ENCODE results near the gene BIRC7. TPM values are rescaled to one million over a fixed set of nuclear protein-coding genes. Genes with fewer than 3 reads are reported as not detected.

Gene BIRC7
- total and polyA plus RNA-seq, 2 donors (not counting 3 experiments of a cell fraction or from before 2014, with no cell fraction given) = not detected

DNA sequence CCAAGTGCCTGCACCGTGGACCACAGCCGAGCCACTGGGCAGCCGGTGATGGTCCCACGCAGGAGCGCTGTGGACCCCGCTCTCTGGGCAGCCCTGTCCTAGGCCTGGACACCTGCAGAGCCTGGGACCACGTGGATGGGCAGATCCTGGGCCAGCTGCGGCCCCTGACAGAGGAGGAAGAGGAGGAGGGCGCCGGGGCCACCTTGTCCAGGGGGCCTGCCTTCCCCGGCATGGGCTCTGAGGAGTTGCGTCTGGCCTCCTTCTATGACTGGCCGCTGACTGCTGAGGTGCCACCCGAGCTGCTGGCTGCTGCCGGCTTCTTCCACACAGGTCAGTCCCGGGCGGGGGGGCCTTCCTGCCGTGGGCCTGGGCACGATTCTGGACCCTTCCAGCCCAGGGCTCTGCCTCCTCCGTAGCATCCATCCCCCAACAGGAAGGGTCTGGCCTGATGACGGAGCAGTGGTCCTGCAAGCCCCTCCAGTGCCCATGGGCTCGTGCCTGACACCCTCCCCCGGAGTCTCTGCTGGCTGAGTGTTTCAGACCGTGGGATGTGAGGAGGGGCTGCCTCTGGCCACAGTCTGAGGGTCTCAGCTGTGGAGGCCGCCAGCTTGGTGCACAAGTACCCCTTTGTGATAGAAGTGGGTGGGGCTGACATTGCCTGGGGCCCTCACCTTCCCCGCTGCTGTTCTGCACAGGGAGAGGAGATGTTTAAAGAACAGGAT, 572 bp downstream of the BIRC7 start:
- Histone ChIP-seq H2AFZ (ENCODE audit: low read depth, low read length) (no peak overlapping the region), H3K9me1 (replicated peaks; ENCODE audit: control insufficient read depth, extremely low read depth, insufficient read depth, low read length) (no peaks in the 10 kb centered on the region), H4K20me1 (replicated peaks; ENCODE audit: control insufficient read depth, extremely low read depth, insufficient read depth, low read length) (no peaks in the 10 kb centered on the region), H3K27me3 (ENCODE audit: control insufficient read depth in 2 of 2, insufficient read depth in 2 of 2, low read length in 2 of 2) (no peaks in the 10 kb centered on the region), H3K79me2 (ENCODE audit: control insufficient read depth, insufficient read depth, low read length) (no peaks in the 10 kb centered on the region), H3K4me3 (replicated peaks in 1 of 3; ENCODE audit: insufficient read depth in 1 of 3, low read depth in 1 of 3, low read length in 3 of 3) (no peak overlapping the region), H3K9me3 (replicated peaks; ENCODE audit: control insufficient read depth, insufficient read depth, low read length) (no peaks in the 10 kb centered on the region), H3K4me1 (ENCODE audit: control insufficient read depth, extremely low read depth, insufficient read depth, low read length) (no peaks in the 10 kb centered on the region), H3K27ac (ENCODE audit: insufficient read depth, low read depth, low read length) (no peak overlapping the region), H3K36me3 (ENCODE audit: control insufficient read depth in 2 of 2, extremely low read depth in 1 of 2, insufficient read depth in 2 of 2, low read length in 2 of 2) (no peaks in the 10 kb centered on the region), H3K9ac (replicated peaks; ENCODE audit: extremely low read depth, insufficient read depth, low read length) (no peak overlapping the region), H3K4me2 (ENCODE audit: insufficient read depth, low read length) (no peak overlapping the region)
- dilution Hi-C loops (cut with MboI; ENCODE audit: extremely low pct_ligation_motif_present, low sequenced_read_pairs) (no loop called here), intact Hi-C loops (cut with micrococcal nuclease) (loop anchor here (5.0 kb wide), 1 partner anchor 36 kb away; the partner anchor contains the start of gene ARFGAP1)
- POLR2A ChIA-PET = no interaction called here
- BruUV-seq (replicated peaks) = no TSS peak
- no peak for TF ChIP-seq GATA2 (IDR thresholded peaks at IDR 0.05; ENCODE audit: insufficient read depth, insufficient read length, low read depth, low read length)
- no peak for TF ChIP-seq JUN (IDR thresholded peaks at IDR 0.05; ENCODE audit: borderline replicate concordance, insufficient read depth, insufficient read length, low read depth)
- TF ChIP-seq, protein P1, sequence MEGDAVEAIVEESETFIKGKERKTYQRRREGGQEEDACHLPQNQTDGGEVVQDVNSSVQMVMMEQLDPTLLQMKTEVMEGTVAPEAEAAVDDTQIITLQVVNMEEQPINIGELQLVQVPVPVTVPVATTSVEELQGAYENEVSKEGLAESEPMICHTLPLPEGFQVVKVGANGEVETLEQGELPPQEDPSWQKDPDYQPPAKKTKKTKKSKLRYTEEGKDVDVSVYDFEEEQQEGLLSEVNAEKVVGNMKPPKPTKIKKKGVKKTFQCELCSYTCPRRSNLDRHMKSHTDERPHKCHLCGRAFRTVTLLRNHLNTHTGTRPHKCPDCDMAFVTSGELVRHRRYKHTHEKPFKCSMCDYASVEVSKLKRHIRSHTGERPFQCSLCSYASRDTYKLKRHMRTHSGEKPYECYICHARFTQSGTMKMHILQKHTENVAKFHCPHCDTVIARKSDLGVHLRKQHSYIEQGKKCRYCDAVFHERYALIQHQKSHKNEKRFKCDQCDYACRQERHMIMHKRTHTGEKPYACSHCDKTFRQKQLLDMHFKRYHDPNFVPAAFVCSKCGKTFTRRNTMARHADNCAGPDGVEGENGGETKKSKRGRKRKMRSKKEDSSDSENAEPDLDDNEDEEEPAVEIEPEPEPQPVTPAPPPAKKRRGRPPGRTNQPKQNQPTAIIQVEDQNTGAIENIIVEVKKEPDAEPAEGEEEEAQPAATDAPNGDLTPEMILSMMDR (IDR thresholded peaks at IDR 0.05; ENCODE audit: extremely low read depth in 1 of 2, insufficient read depth in 1 of 2, low read depth in 1 of 2, low read length in 2 of 2) = no peak
- no peak for TF ChIP-seq EZH2 (IDR thresholded peaks at IDR 0.05; ENCODE audit: borderline replicate concordance, low read depth, low read length, severe bottlenecking)
- no peak for TF ChIP-seq FOS (IDR thresholded peaks at IDR 0.05; ENCODE audit: borderline replicate concordance, insufficient read depth, low read length)
- TF ChIP-seq, protein P2, sequence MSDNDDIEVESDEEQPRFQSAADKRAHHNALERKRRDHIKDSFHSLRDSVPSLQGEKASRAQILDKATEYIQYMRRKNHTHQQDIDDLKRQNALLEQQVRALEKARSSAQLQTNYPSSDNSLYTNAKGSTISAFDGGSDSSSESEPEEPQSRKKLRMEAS (IDR thresholded peaks at IDR 0.05; ENCODE audit: insufficient read depth, insufficient read length) = no peak
- TF ChIP-seq MYC (IDR thresholded peaks at IDR 0.05; ENCODE audit: low read depth, low read length) = no peak
- no peak for TF ChIP-seq POLR2AphosphoS5 (IDR thresholded peaks at IDR 0.05; ENCODE audit: insufficient read depth, low read depth, low read length)
- TF ChIP-seq POLR2A (IDR thresholded peaks at IDR 0.05; ENCODE audit: low read depth, low read length) = no peak
- no peak for FAIRE-seq
- DNase-seq (ENCODE audit: low read depth, low spot score) = no peak
- CTCF ChIA-PET = interaction anchor here (11.0 kb wide), 1 partner anchor 12 kb away, joined by 116 read pairs; no protein-coding TSS in a partner anchor

All from endothelial cell of umbilical vein (primary cell).